GM18526 (cell line): Measurements from ENCODE around the gene ACOXL.

Source experiments
- POLR2A ChIP-seq: IDR thresholded peaks from 3 replicates; pipeline ENCODE4 v1.6.1; 2011; ENCODE audit not compliant: insufficient read length; ENCODE audit errors: extremely low read depth

The ACOXL gene

GRCh38 chr2:110772383-110772755, 40.0 kb downstream of the ACOXL start:
- TF ChIP-seq POLR2A = no peak

- TF ChIP-seq POLR2A = no peak
Measured at GRCh38 chr2:110773401-110773921, 41.1 kb downstream of the ACOXL start.

- TF ChIP-seq POLR2A = no peak
Measured at GRCh38 chr2:110774701-110775100, 42.3 kb downstream of the ACOXL start.

GRCh38 chr2:110777531-110778311, 45.3 kb downstream of the ACOXL start:
- no peak for TF ChIP-seq POLR2A

GRCh38 chr2:110780461-110780860, 48.1 kb downstream of the ACOXL start:
- TF ChIP-seq POLR2A = no peak

GRCh38 chr2:110783196-110783873, 51.0 kb downstream of the ACOXL start:
- no peak for TF ChIP-seq POLR2A

GRCh38 chr2:110784047-110784631, 51.8 kb downstream of the ACOXL start:
- TF ChIP-seq POLR2A = no peak

- no peak for TF ChIP-seq POLR2A
Measured at GRCh38 chr2:110785439-110785838, 53.1 kb downstream of the ACOXL start.

GRCh38 chr2:110788976-110789375, 56.6 kb downstream of the ACOXL start:
- no peak for TF ChIP-seq POLR2A

- no peak for TF ChIP-seq POLR2A
Measured at GRCh38 chr2:110789706-110790105, 57.3 kb downstream of the ACOXL start.

- TF ChIP-seq POLR2A = no peak
Measured at GRCh38 chr2:110790907-110791306, 58.5 kb downstream of the ACOXL start.

GRCh38 chr2:110791435-110791834, 59.1 kb downstream of the ACOXL start:
- TF ChIP-seq POLR2A = no peak

- TF ChIP-seq POLR2A = no peak
Measured at GRCh38 chr2:110793034-110793433, 60.7 kb downstream of the ACOXL start.

GRCh38 chr2:110794390-110794789, 62.0 kb downstream of the ACOXL start:
- TF ChIP-seq POLR2A = no peak

GRCh38 chr2:110794951-110795350, 62.6 kb downstream of the ACOXL start:
- no peak for TF ChIP-seq POLR2A

- no peak for TF ChIP-seq POLR2A
Measured at GRCh38 chr2:110796716-110797301, 64.4 kb downstream of the ACOXL start.
